ENCODE results near the gene MTHFD2.
"Not testable (repeated sequence)": the region's sequence is repeated elsewhere in the genome, so short reads cannot be mapped to it uniquely, and the experiment has no call there.

Gene MTHFD2

DNA sequence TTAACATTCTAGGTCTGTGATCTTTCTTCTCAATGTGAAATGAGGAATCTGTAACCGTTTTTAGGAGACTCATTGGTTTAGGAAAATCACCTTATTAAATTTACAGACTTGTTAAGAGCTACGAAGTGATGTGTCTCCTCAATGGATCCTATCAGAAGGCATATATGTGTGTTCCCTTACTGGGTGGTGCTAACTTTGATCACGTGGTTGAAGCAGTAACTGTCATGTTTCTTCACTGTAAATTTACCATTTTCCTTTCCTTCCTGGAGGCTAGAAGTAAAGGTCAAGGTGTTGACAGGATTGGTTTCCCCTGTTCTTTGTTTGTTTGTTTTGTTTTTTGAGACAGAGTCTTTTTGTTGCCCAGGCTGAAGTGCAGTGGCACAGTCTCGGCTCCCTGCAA is 1.4 kb upstream of the MTHFD2 start:
- no peak for DNase-seq (ENCODE audit: low read depth)

DNA sequence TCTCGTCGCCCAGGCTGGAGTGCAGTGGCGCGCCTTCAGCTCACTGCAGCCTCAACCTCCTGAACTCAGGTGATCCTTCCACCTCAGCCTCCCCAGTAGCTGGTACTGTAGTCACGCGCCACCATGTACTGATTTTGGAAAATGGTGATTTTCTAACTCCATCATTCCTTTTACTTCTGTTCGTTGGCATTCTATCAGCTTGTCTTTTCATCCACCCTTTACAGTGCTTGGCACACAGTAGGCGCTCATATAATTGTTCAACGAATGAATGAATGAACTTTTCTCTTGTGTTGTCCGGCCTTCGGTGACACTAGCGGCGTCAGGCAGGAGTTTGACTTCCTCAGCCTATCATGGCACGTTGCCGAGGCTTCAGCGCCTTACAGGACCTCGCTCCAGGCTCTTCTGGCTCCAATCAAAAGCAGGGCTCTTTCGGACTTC is 373 bp upstream of the MTHFD2 start:
- no peak for DNase-seq (ENCODE audit: low read depth)

DNA sequence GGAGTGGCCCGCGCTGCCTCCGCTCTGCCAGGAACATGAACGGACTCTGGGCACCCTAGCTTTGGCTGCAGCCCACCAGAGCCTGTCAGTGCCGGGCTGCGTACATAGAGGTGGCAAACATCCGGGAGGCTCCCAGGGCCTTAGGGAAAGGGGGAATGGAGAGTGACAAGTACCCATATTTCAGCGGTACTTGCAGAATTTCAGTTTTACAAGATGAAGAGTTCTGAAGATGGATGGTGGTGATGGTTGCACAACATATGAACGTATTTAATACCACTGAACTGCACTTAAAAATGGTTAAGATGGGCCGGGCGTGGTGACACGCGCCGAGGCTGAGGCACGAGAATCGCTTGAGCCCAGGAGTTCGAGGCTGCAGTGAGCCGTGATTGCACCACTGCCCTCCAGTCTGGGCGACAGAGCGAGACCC is 873 bp downstream of the MTHFD2 start:
- no peak for DNase-seq (ENCODE audit: low read depth)

DNA sequence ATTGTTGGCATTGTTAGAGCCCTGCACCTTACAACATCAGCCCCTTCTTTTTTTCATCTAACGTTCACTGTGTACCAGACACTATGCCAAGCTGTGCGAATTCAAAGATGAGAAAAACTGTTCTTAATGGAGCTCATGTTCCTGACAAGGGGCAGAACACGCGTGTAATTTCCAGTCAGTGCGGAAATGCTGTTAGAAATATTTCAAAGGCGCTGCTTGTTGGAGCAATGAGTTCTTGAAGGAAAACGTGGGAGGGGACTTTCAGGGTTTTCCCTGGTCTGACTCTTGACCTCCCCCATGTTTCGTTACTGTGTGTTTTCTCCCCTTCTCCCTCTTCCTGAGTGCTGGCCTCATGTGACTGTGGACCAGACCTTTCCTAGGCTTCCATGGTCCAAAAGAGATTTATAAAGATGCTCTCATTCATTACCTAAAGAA is 1.5 kb downstream of the MTHFD2 start:
- DNase-seq (ENCODE audit: low read depth), result no peak

DNA sequence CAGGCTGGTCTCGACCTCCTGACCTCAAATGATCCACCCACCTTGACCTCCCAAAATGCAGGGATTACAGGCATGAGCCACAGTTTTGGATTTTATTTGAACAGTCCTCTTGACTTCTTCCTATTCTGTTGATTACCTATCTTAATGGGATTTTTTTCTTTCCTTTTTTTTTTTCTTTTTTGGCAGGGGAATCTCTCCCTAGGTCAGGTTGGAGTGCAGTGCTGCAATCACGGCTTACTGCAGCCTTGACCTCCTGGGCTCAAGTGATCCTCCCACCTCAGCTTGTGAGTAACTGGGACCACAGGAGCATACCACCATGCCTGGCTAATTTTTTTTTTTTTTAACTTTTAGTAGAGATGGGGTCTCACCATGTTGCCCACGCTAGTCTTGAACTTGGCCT is 2.8 kb downstream of the MTHFD2 start:
- no peak for DNase-seq (ENCODE audit: low read depth)

DNA sequence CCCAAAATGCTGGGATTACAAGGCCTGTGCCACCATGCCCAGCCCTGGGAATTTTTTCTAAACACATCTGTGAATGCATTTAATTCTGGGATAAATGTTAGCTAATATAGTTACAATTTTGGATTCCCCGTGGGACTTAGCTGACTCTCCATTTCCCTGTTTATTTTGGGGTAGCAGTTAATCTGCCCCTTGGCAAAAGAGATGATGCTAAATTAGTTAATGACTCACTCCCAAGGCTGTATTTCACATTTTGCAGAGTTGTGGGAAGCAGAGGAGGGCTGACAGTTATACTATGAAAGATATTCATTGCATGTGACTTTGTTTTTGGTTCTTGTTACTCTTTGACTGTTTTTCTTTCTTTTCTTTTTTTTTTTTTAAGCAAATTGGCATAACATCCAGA is 3.2 kb downstream of the MTHFD2 start:
- DNase-seq (ENCODE audit: low read depth), result no peak

DNA sequence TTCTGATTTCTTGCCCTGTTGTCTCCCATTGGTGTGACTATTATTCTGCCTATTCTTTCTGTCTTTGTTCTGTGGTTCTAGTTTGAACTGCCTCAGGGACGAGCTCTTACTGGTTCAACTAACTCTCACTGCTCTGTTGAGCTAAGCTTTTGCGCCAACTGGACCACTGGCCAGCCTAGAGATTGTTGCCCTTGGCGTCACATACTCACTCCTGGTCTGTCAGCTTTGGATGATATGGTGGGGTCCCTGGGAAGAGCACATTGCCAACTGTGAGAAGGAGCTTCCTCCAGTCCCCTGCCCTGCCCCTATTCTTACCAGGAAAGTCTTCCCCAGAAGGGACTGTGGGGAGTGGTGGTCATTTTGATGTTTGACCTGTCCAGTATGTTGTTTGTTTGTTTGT is 6.0 kb downstream of the MTHFD2 start:
- no peak for DNase-seq (ENCODE audit: low read depth)

DNA sequence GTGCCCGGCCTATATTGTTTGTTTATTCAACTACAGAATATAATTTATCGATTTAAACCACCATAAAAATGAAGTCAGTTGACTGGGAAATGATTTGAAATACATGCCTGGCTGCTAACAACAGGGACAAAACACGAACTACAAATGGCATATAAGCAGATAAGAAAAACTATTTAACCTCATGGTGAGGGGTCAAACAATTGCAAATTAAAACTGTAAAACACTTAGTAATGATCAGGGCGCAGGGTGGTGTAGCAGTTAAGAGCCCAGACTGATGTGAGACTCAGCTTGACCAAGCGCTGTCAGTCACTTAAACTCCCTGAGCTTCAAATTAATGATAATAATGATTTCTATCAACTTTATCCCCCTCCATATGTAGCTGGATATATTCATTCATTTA is 6.7 kb downstream of the MTHFD2 start:
- no peak for DNase-seq (ENCODE audit: low read depth)

DNA sequence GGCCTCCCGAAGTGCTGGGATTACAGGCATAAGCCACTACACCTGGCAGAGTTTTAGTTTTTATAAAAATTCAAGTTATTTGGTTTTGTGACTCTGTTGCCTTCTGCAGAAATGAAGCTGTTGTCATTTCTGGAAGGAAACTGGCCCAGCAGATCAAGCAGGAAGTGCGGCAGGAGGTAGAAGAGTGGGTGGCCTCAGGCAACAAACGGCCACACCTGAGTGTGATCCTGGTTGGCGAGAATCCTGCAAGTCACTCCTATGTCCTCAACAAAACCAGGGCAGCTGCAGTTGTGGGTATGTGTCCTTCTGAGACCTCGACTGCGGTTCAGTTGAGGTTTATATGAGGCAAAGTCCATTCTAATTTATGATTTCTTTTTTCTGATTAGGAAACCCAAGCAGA is 7.2 kb downstream of the MTHFD2 start:
- DNase-seq (ENCODE audit: low read depth), result no peak

DNA sequence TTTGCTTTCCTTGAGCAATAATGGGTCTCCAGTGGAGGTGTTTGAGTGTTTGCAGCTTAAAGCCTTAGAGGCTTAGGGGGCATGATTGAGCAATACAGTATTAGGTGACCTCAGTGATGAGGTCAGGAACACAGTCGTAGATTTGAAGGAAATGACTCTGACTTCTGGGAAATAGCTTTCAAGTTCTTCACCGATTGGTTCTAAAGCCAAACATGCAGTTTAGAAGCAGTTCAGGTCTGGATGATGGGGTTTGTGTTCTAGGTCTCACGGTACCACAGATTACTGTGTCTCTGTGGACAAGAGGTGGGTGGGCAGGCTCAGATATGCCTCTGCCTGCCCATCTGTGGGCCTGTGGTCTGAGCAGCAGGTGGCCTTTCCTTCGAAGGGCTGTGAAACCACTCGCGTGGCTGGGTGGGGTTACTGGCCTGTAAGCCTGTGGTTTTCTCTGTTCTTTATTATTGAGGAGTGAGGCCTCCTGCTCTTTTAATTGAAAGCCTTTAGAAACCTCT is 7.8 kb downstream of the MTHFD2 start:
- DNase-seq (ENCODE audit: low read depth), result no peak

DNA sequence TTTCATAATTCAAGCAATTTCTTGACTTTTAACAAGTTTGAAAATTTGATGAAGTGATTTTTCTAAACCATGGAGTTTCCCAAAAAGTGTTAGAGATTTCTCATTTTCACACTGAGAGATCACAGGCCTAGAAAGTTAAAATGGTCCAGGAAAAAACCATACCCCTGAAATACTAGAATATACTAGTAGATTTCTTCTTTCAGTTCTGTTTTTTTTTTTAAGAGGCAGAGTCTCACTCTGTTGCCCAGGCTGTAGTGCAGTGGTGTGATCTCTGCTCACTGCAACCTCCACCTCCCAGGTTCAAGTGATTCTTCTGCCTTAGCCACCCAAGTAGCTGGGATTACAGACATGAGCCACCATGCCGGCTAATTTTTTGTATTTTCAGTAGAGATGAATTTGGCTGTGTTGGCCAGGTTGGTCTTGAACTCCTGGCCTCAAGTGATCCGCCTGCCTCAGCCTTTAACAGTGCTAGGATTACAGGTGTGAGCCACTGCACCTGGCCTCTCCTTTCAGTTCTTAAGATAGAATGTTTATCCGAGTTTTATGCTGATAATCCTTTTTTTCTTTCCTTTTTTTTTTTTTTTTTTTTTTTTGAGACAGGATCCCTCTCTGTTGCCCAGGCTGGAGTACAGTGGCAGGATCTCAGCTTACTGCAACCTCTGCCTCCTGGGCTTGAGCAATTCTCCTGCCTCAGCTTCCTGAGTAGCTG is 14.4 kb downstream of the MTHFD2 start:
- DNase-seq (ENCODE audit: low read depth), result no peak

DNA sequence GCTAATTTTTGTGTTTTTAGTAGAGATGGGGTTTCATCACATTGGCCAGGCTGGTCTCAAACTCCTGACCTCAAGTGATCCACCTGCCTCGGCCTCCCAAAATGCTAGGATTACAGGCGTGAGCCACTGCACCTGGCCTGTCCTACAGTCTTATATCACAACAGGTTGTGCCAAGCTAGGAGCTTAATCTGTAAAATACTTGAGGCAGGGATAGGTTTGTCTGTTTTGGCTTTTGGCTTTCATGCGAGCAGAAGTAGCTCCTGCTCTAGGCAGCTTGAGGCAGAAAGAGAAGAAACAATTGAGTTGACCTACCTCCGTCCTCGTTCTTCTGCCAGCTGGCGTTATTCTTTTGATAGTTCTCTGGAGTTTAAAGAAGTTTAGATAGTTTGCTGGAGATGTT is 17.4 kb downstream of the MTHFD2 start:
- not testable (repeated sequence) for DNase-seq (ENCODE audit: low read depth)

DNA sequence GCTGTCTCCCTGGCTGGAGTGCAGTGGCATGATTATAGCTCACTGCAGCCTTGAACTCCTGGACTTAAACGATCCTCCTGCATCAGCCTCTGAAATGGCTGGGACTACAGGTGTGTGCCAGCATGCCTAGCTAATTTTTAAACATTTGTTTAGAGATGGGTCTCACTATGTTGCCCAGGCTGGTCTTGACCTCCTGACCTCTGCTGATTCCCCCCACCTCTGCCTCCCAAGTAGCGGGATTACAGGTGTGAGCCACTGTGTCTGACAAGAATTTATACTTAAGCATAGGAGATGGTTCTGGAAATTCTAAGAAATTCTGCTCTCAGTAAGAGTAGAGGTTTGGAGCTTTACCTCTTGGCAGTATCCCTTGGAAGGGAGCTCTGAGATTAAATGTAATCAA is 18.2 kb downstream of the MTHFD2 start:
- DNase-seq (ENCODE audit: low read depth), result no peak

DNA sequence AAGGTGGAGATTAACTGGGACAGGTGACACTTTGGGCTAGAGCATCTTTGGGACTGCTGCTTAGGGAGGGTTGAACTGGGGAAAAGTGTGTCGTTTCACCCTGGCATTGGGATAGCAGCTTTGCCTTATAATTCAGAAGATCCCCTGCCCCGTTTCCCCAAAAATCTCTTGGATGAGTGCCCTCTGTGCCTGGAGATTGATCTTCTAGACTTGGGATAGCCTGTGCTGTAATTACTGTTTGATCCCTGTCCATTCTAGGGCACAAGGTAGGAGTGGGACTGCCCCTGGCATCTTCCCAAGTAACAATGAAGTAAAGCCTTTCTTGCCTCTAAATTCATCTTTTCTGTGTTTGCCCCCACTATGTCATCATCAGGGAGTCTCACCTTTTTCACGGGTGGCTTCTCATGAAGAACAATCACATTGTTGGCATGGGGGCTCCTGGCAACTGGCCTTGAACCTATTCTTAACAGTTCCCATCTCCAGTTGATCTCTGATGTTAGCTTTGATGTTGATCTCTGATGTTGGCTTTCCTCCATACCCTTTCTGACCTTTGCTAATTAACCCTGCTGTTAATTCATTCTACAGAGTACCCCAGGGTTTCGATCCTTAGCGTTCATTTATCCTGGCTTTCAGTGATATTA is 21.6 kb downstream of the MTHFD2 start:
- DNase-seq (ENCODE audit: low read depth), result no peak

DNA sequence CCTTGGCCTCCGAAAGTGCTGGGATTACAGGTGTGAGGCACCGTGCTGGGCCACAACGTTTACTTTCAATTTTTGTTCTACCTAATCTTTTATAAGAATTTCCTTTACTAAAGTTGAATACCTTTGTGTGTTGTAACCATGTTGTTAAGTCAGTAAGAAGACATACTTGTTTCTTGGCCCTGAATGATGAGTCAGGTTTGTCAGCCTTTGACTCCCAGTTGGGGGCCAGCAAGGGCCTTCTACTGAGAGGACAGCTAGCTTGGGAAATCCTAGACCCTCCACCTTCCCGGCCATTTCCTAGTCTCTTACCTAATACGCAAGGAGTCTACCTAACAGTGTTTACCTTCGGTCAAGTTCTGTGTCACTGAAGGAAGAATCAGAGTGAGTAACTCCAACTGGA is 22.7 kb downstream of the MTHFD2 start:
- DNase-seq (ENCODE audit: low read depth), result no peak

DNA sequence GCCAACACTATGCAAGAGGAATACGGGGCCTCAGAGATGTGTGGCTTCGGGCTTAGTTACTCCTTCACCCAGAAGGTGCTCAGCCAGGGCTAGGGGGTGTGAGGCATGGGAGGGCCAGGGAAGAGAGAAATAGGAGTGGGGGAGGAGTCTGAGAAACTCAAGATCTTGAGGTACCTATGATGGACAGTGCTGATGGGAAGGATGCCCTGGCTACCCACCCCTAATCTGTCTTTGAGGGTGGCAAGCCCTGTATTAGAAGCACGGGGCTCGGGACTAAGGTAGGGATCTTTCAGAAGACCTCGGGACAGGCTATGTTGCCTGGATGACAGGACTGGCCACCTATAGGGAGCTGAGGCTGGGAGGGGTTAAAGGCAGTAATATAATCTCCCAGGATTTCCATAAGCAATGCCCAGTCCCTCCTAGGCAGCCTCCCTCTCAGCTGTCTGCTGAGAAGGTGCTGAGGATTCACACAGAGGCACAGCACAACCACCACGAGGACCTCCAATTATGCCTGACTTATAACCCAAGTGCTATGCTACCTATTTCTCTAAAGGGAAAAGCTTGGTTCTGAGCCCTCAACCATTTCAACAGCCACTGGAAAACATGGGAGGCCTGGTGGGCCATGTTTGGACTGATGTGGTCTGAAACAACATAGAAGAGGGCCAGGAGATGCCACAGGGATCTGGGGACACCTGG is 23.3 kb downstream of the MTHFD2 start:
- no peak for DNase-seq (ENCODE audit: low read depth)

DNA sequence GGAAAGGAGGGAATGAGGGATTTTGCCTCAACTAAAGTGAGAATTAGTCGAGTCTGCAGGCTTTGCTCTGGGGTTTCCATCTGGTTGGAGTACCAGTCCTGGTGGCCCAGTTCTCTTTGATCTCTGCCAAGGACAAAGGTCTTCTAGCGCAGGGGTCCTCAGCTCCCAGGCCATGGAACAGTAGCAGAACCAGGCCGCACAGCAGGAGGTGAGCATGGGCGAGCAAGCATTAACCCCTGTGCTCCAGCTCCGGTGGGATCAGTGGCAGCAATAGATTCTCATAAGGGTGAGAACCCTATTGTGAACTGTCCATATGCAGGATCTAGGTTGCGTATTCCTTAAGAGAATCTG is 23.9 kb downstream of the MTHFD2 start:
- no peak for DNase-seq (ENCODE audit: low read depth)

DNA sequence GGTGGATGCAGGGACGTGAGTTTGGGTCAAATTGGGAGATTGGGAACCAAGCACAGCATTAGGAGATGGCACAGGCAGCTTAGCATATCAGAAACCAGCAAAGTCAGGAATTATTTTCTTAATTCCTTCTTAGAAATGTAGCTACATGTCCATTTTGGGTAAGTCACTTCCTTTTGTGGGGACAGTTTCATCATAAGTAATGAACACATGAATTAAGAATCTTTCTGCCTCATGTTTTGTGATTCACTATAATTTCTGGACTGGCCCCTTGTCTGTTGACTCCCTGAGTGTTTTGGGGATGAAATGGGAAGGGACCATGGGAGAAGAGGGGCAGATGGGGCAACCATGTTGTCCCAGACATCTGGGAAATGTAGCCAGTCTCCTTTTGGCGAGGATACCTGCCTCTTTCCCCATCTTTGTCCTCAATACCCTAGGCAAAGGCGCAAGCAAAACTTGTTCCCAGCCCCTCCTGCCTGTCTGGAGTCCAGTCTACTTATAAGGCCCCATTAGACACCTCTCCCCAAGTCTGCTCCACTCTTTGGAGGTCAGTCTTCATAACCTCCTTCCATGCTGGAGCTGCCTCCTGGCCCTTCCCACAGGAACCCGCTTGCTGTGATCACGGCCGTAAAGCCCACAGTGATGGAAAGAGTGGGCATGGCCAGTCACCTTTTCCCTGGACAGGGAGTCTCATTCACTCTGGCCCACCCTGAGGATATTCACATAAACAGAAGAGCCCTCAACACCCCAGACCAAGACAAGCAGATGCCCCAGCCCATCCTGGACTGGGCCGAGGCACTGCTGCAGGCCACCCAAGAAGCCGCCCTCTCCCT is 25.7 kb downstream of the MTHFD2 start:
- no peak for DNase-seq (ENCODE audit: low read depth)

DNA sequence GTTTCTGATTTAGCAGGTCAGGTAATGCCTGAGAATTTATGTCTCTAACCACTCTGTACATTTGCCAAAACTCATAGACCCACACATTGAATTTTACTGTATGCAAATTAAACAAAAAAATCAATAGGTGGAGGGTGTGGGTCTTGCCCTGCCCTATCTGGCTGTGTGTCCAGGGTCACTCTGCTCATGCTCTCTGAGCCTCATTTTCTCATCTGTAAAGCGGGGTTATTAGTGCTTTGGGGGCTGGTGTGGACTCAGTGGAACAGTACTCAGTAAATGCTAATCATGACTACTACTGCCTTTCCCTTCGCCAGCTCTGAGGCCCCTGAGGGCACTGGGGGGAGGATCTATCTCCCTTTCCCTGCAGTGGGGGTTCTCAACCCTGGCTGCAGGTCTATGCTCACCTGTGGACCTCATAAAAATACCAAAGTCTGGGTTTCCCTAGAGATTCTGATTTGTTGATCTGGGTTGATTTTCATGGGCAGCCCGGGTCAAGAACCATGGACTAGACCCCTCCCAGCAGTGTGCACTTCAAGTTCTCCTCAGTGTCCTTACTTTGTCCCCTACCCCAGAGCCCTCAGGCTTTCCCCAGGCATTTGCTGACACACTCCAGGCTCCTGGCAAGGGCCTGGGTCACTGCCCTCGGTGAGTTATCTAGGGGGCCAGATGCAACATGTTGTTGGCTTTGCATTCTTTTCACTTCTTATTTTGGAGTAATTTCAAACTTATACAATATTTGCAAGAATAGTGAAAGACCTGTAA is 27.5 kb downstream of the MTHFD2 start:
- DNase-seq (ENCODE audit: low read depth), result no peak

DNA sequence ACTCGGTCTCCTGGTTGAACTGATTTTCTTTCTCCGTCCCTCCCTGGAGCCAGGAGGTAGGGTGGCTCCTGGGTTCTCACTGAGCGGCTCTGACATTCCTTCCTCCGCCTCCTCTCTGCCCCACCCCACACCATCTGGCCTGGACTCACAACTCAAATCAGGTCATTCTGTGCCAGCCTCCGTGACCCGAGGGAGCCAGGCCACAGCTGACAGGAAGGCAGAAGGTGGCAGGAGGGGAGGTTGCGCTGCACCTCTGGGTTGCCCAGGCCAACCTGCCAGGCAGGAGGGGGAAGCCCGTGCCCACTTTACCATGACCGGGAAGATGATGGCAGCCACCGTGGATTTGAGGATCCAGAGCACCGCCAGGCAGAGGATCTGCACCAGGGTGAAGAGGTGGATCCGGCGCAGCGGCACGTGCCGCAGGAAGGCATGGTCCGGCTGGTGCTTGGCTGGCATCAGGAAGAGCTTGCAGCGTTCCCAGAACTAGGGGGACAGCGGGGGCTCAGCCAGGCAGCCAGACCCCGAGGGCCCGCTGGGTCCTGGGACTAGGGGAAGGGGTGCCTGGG is 28.3 kb downstream of the MTHFD2 start:
- no peak for DNase-seq (ENCODE audit: low read depth)

DNA sequence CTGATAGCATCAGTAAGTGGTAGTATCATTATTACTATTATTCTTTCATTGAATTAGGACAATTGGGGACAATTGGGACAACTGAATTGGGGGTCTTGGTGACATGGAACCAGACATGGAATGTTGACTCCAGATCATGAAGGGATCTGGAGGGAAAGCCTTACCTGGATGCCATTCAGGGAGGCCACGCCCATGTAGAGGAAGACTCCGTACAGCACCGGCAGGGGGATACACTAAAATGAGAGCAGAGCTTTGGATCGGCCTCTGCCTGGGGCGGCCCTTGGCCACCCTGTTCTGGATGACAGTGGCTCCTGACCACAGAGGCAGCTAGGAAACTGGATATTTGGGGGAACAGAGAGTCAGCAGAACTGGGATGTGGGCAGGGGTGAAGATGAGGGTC is 29.2 kb downstream of the MTHFD2 start:
- DNase-seq (ENCODE audit: low read depth), result no peak
